KMS-11 (cell line): ENCODE measurements around the gene HOXC5.

Experiments
- H2AFZ ChIP-seq: fragments of 200-600 bp; sonication (generic); 2 replicates; pipeline ENCODE4 v1.6.1; 2016; ENCODE audit warnings: antibody characterized with exemption, mixed run types, low read depth
- H3K27ac ChIP-seq: fragments of 200-600 bp; sonication (generic); 2 replicates; pipeline ENCODE4 v1.6.1; 2016; ENCODE audit warnings: mild to moderate bottlenecking, mixed run types
- H3K27me3 ChIP-seq: fragments of 200-600 bp; sonication (generic); 2 replicates; pipeline ENCODE4 v1.6.1; 2017; ENCODE audit warnings: mild to moderate bottlenecking, low read depth, mixed run types, moderate library complexity; ENCODE audit not compliant: insufficient read depth
- H3K36me3 ChIP-seq: fragments of 200-600 bp; sonication (generic); 2 replicates; pipeline ENCODE4 v1.6.1; 2017; ENCODE audit warnings: mild to moderate bottlenecking, mixed run types; ENCODE audit not compliant: insufficient read depth
- H3K4me1 ChIP-seq: fragments of 200-600 bp; sonication (generic); 2 replicates; pipeline ENCODE4 v1.6.1; 2016; ENCODE audit warnings: mild to moderate bottlenecking, low read depth, mixed run types; ENCODE audit not compliant: poor library complexity, severe bottlenecking
- H3K4me2 ChIP-seq: fragments of 200-600 bp; sonication (generic); 2 replicates; pipeline ENCODE4 v1.7.0; 2016; ENCODE audit warnings: mild to moderate bottlenecking, mixed run types
- H3K4me3 ChIP-seq: fragments of 200-600 bp; sonication (generic); IDR thresholded peaks from 2 replicates; pipeline ENCODE4 v1.6.1; 2017; ENCODE audit warnings: low read depth, low read length, mixed read lengths; ENCODE audit not compliant: insufficient read depth
- H3K79me2 ChIP-seq: fragments of 200-600 bp; sonication (generic); 2 replicates; pipeline ENCODE4 v1.6.1; 2016; ENCODE audit warnings: low read depth, mixed run types; ENCODE audit not compliant: insufficient read depth
- H3K9ac ChIP-seq: fragments of 200-600 bp; sonication (generic); 2 replicates; pipeline ENCODE4 v1.6.1; 2016; ENCODE audit warnings: mild to moderate bottlenecking, mixed run types
- H4K20me1 ChIP-seq: fragments of 200-600 bp; sonication (generic); 2 replicates; pipeline ENCODE4 v1.6.1; 2016; ENCODE audit warnings: mild to moderate bottlenecking, mixed run types; ENCODE audit not compliant: insufficient read depth
- CTCF ChIP-seq: fragments of 200-600 bp; sonication (generic); conservative IDR thresholded peaks from 2 replicates; pipeline ENCODE4 v1.6.1; 2017; ENCODE audit warnings: low read depth, mild to moderate bottlenecking, antibody characterized with exemption, low read length, moderate library complexity, mixed read lengths

HOXC5 gene

GRCh38 chr12:53992377-53992889 lies 40.4 kb upstream of the HOXC5 start:
- H4K20me1 ChIP-seq = no peaks in the 10 kb centered on the region
- H3K4me2 ChIP-seq = no peak overlapping the region; the same call in 1 of the 2 replicates
- H3K79me2 ChIP-seq = no peaks in the 10 kb centered on the region
- no peak overlapping the region for H2AFZ ChIP-seq
- H3K9ac ChIP-seq = no peak overlapping the region
- H3K27ac ChIP-seq = no peak overlapping the region
- no peaks in the 10 kb centered on the region for H3K36me3 ChIP-seq
- no peak for TF ChIP-seq CTCF
- H3K4me3 ChIP-seq = no peak overlapping the region
- H3K4me1 ChIP-seq = peaks cover 50% of the 10 kb centered on the region
- H3K27me3 ChIP-seq = peaks cover 100% of the 10 kb centered on the region

DNA sequence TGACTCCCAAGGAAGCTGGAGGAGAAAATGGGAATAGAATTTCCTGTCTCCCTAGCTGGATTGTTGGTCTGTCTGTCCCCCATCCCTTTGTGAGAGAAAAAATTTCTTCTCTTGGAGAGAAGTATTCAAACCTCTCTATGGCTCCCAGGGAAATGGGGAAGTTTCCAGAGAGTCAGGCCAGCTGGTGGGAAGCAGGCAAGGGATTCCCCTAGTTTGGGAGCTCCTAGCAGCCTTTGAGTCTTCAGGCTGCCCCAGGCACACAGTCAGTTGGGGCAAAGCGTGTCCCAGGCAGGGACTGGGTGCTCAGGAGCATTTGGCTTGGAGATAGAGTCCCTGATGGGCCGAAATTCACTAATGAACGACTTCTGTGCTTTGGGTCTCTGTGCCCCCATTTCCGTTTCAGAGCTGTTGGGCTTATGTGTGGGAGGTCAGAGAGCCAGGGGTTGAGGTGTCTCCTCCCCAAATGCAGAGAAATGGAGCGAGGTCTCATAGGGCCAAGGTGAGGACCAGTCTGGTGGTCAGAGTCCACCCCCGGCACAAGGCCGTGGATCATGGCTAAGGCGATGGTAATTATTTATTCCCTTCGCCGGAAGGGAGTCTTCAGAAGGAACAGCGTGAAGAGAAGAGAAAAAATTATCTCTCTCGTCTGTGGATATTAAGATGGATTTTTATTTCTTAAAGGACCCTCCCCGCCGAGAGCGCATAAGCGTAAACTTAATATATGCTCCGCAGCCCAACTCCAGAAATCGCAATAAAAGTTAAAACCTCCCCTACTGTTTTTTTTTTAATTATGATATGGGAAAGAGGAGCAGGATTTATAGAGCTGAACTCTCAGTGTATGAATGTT lies 39.5 kb upstream of the HOXC5 start:
- Histone ChIP-seq H4K20me1 (no peaks in the 10 kb centered on the region), H3K36me3 (no peaks in the 10 kb centered on the region), H3K79me2 (no peaks in the 10 kb centered on the region), H3K4me1 (peaks cover 50% of the 10 kb centered on the region), H3K27me3 (peaks cover 100% of the 10 kb centered on the region), H3K9ac (no peak overlapping the region), H3K4me2 (no peak overlapping the region), H3K27ac (no peak overlapping the region), H2AFZ (no peak overlapping the region), H3K4me3 (no peak overlapping the region)
- no peak for TF ChIP-seq CTCF

GRCh38 chr12:53994009-53994263 lies 38.9 kb upstream of the HOXC5 start:
- Histone ChIP-seq H3K36me3 (no peaks in the 10 kb centered on the region), H3K79me2 (no peaks in the 10 kb centered on the region), H3K27ac (no peak overlapping the region), H3K9ac (no peak overlapping the region), H3K4me3 (no peak overlapping the region), H3K4me2 (no peak overlapping the region), H3K27me3 (peaks cover 100% of the 10 kb centered on the region), H2AFZ (no peak overlapping the region), H4K20me1 (no peaks in the 10 kb centered on the region), H3K4me1 (peaks cover 45% of the 10 kb centered on the region)
- TF ChIP-seq CTCF = no peak

DNA sequence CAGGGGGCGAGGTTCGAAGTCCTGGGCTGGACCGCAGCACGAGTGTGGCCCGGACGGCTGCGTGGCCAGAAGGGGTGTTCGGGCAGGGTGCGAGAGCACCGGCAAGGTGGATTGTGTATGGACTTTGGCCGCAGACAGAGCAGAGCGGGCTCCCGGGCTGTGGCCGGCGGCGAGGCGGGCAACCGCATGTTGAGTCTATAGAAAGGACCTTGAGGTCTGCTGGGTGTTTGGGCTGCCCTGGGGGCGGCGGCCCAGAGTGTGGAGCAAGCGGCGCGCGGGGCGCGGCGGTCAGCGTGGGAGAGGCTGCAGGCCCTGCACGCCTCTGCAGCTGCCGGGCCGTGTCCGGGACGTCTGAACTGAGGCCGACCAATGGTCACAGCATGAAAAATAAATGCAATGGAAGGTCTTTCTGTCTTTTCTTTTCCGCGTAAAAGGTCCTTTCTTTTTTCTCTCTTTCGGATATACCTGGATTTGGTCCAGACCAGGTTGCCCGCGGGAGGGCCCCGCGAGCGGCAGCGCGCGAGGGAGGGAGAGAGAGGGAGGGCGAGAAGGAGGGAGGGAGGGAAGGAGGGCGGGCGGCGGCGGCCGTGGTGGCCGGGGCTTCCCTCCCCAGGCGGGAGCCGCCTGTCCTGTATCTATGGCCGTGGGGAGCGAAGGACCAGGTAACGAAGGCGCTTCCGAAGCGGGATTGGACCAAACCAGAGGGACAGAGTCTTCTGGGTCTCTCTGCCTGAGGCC lies 38.4 kb upstream of the HOXC5 start:
- no peaks in the 10 kb centered on the region for H3K36me3 ChIP-seq
- H3K27ac ChIP-seq = no peak overlapping the region
- H3K4me1 ChIP-seq = peaks cover 40% of the 10 kb centered on the region
- no peaks in the 10 kb centered on the region for H4K20me1 ChIP-seq
- no peaks in the 10 kb centered on the region for H3K79me2 ChIP-seq
- H3K27me3 ChIP-seq = peaks cover 100% of the 10 kb centered on the region
- no peak overlapping the region for H2AFZ ChIP-seq
- H3K4me3 ChIP-seq = no peak overlapping the region
- TF ChIP-seq CTCF = no peak
- H3K4me2 ChIP-seq = no peak overlapping the region; the same call in 1 of the 2 replicates
- H3K9ac ChIP-seq = no peak overlapping the region
